Measurements from ENCODE around the gene CYTH1.
A peak's percentile ranks its signal among the peaks of the same experiment; 100 is the strongest.

Gene CYTH1

GRCh38 chr17:78738698-78739097, 43.4 kb downstream of the CYTH1 start:
- Histone ChIP-seq H3K36me3 (replicated peaks) (no peaks in the 10 kb centered on the region), H3K4me3 (ENCODE audit: low read depth, low read length) (no peak overlapping the region), H3K27me3 (replicated peaks) (no peaks in the 10 kb centered on the region), H3K27ac (no peak overlapping the region)
- no peak for DNase-seq
- in situ Hi-C loops (cut with HindIII; ENCODE audit: low pct_ligation_motif_present, low sequenced_read_pairs) = no loop called here
- no peak for TF ChIP-seq CTCF (IDR thresholded peaks at IDR 0.05; ENCODE audit: low read depth, low read length, missing control alignments)

DNA sequence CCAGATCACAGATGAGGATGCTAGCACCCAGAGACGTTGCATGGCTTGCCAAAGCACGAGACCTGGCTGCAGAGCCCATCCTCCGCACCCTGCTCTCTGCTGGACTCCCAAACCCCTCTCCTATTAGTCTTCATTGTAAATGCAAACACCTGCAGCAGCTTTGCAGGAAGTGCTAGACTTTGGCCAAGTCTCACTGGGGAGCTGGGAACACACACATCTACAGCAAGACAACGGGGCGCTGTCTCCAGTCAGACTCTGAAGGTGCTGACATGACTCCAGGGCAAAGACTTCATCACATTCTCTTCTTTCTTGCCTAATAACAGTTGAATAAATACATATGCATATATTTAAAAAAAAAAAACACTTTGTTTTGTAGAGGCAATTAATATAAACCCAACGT, 43.8 kb downstream of the CYTH1 start:
- TF ChIP-seq CTCF (IDR thresholded peaks at IDR 0.05; ENCODE audit: low read depth, low read length, missing control alignments) = no peak
- no peak overlapping the region for H3K27ac ChIP-seq
- no peaks in the 10 kb centered on the region for H3K27me3 ChIP-seq (replicated peaks)
- no peaks in the 10 kb centered on the region for H3K36me3 ChIP-seq (replicated peaks)
- in situ Hi-C loops (cut with HindIII; ENCODE audit: low pct_ligation_motif_present, low sequenced_read_pairs) = no loop called here
- H3K4me3 ChIP-seq (ENCODE audit: low read depth, low read length) = no peak overlapping the region
- no peak for DNase-seq

DNA sequence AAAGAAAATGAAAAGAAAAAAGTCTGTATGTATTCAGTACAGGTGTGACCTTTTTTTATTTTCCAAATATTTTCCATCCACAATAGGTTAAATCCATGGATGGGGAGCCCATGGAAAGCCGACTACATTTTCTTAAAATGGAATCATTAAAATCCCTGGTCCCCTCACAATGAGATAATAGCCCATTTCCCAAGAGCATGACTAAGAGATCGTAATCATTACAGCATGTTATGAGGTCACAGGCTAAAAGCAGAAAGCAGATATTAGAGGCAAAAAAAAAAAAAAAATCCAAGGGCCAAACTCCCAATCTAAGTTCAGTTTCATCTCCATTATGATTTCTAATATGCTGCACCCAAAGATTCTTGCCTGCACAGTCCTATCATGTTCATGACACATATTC, 44.7 kb downstream of the CYTH1 start:
- Histone ChIP-seq H3K4me3 (ENCODE audit: low read depth, low read length) (no peak overlapping the region), H3K36me3 (replicated peaks) (no peaks in the 10 kb centered on the region), H3K27me3 (replicated peaks) (no peaks in the 10 kb centered on the region), H3K27ac (no peak overlapping the region)
- no peak for TF ChIP-seq CTCF (IDR thresholded peaks at IDR 0.05; ENCODE audit: low read depth, low read length, missing control alignments)
- no peak for DNase-seq
- in situ Hi-C loops (cut with HindIII; ENCODE audit: low pct_ligation_motif_present, low sequenced_read_pairs) = no loop called here

- no peaks in the 10 kb centered on the region for H3K27me3 ChIP-seq (replicated peaks)
- peak overlapping the region; percentile 52 for H3K27ac ChIP-seq
- DNase-seq = no peak
- TF ChIP-seq CTCF (IDR thresholded peaks at IDR 0.05; ENCODE audit: low read depth, low read length, missing control alignments) = no peak
- H3K36me3 ChIP-seq (replicated peaks) = no peaks in the 10 kb centered on the region
- no peak overlapping the region for H3K4me3 ChIP-seq (ENCODE audit: low read depth, low read length)
- in situ Hi-C loops (cut with HindIII; ENCODE audit: low pct_ligation_motif_present, low sequenced_read_pairs) = no loop called here
Measured at GRCh38 chr17:78736526-78737079, 45.5 kb downstream of the CYTH1 start.

GRCh38 chr17:78735832-78736525, 46.1 kb downstream of the CYTH1 start:
- in situ Hi-C loops (cut with HindIII; ENCODE audit: low pct_ligation_motif_present, low sequenced_read_pairs) = no loop called here
- Histone ChIP-seq H3K27ac (peak overlapping the region; percentile 52), H3K36me3 (replicated peaks) (no peaks in the 10 kb centered on the region), H3K4me3 (ENCODE audit: low read depth, low read length) (no peak overlapping the region), H3K27me3 (replicated peaks) (no peaks in the 10 kb centered on the region)
- TF ChIP-seq CTCF (IDR thresholded peaks at IDR 0.05; ENCODE audit: low read depth, low read length, missing control alignments) = no peak
- DNase-seq = no peak

Measured in brain microvascular endothelial cell (primary cell).